ENCODE results near the gene KIF6.

KIF6 gene

GRCh38 chr6:39707962-39708683, 17.1 kb downstream of the KIF6 start:
- no peak for DNase-seq (ENCODE audit: extremely low read depth, low read depth)

GRCh38 chr6:39706819-39707335, 18.3 kb downstream of the KIF6 start:
- DNase-seq (ENCODE audit: extremely low read depth, low read depth), result no peak
- TF ChIP-seq CTCF (IDR thresholded peaks at IDR 0.05; ENCODE audit: low read depth, low read length), result no peak

More at GRCh38 chr6:39707962-39708683, 17.1 kb downstream of the KIF6 start:
- TF ChIP-seq CTCF (IDR thresholded peaks at IDR 0.05; ENCODE audit: low read depth, low read length), result no peak

- no peak for TF ChIP-seq CTCF (IDR thresholded peaks at IDR 0.05; ENCODE audit: low read depth, low read length)
- no peak for DNase-seq (ENCODE audit: extremely low read depth, low read depth)
These were observed 22.9 kb downstream of the KIF6 start for GRCh38 chr6:39702265-39702664.

- DNase-seq (ENCODE audit: extremely low read depth, low read depth), result no peak
- no peak for TF ChIP-seq CTCF (IDR thresholded peaks at IDR 0.05; ENCODE audit: low read depth, low read length)
These were observed 24.8 kb downstream of the KIF6 start for GRCh38 chr6:39700362-39700761.

- TF ChIP-seq CTCF (IDR thresholded peaks at IDR 0.05; ENCODE audit: low read depth, low read length), result no peak
These were observed 26.4 kb downstream of the KIF6 start for GRCh38 chr6:39698789-39699188.

GRCh38 chr6:39696986-39697788, 28.0 kb downstream of the KIF6 start:
- no peak for DNase-seq (ENCODE audit: extremely low read depth, low read depth)
- TF ChIP-seq CTCF (IDR thresholded peaks at IDR 0.05; ENCODE audit: low read depth, low read length), result no peak

More at GRCh38 chr6:39698789-39699188, 26.4 kb downstream of the KIF6 start:
- DNase-seq (ENCODE audit: extremely low read depth, low read depth), result no peak

GRCh38 chr6:39695447-39695846, 29.8 kb downstream of the KIF6 start:
- DNase-seq (ENCODE audit: extremely low read depth, low read depth), result no peak
- TF ChIP-seq CTCF (IDR thresholded peaks at IDR 0.05; ENCODE audit: low read depth, low read length), result no peak

Data from AG09319 (cell line).